CD4-positive, alpha-beta T cell (primary cell): ENCODE measurements around the gene CBLL1. TPM values are rescaled to one million over a fixed set of nuclear protein-coding genes. Genes with fewer than 3 reads are reported as not detected.

Experiments used
- ATAC-seq: fragments of 200-7000 bp; cut with Tn5 transposase; one replicate; pipeline ENCODE4 v1.10.0; 2022; ENCODE audit warnings: mild to moderate bottlenecking; ENCODE audit not compliant: poor library complexity
- CTCF ChIA-PET: fragments of 350-600 bp; sonication (Branson Sonifier 250); formaldehyde crosslinking; loops from one replicate; lab custom pipeline; 2021; ENCODE audit warnings: antibody characterized with exemption, inconsistent platforms; lab: Charles Lee
- POLR2A ChIA-PET: fragments of 350-600 bp; sonication (Branson Sonifier 250); formaldehyde crosslinking; loops from one replicate; lab custom pipeline; 2021; ENCODE audit warnings: antibody characterized with exemption, inconsistent platforms; lab: Charles Lee
- DNase-seq, 14 experiments: peaks; one replicate each; pipeline ENCODE4 v3.0.0-alpha.2; 2013 to 2020; ENCODE audit warnings: mixed read lengths in 2 of 14
- H3K27ac ChIP-seq, 2 donors: one replicate each; pipeline versions ENCODE4 v1.5.1 to v1.7.0; 2013; ENCODE audit warnings: low read length in 2 of 2, low read depth in 1 of 2, mild to moderate bottlenecking in 1 of 2
- H3K27me3 ChIP-seq, 2 experiments: 1 replicate in 1 of 2; 2 replicates in 1 of 2; pipeline versions ENCODE4 v1.6.1 to v1.7.0; 2013; ENCODE audit warnings: low read length in 2 of 2, control low read depth in 1 of 2, mild to moderate bottlenecking in 1 of 2, moderate library complexity in 1 of 2; ENCODE audit not compliant: insufficient read depth in 2 of 2, control insufficient read depth in 1 of 2
- H3K36me3 ChIP-seq: one replicate; pipeline ENCODE4 v1.6.1; 2013; ENCODE audit warnings: low read length, control low read depth; ENCODE audit not compliant: insufficient read depth
- H3K4me1 ChIP-seq: one replicate; pipeline ENCODE4 v1.6.1; 2013; ENCODE audit warnings: low read length, control low read depth; ENCODE audit not compliant: insufficient read depth
- H3K4me3 ChIP-seq: one replicate; pipeline ENCODE4 v1.5.1; 2013; ENCODE audit warnings: mild to moderate bottlenecking, low read length, moderate library complexity
- H3K9me3 ChIP-seq, 2 experiments: 1 replicate in 1 of 2; 2 replicates in 1 of 2; pipeline versions ENCODE4 v1.6.1 to v1.7.0; 2013; ENCODE audit warnings: low read length in 2 of 2, mild to moderate bottlenecking in 2 of 2, control low read depth in 1 of 2, moderate library complexity in 1 of 2; ENCODE audit not compliant: control insufficient read depth in 1 of 2, insufficient read depth in 1 of 2
- H3K27ac Mint-ChIP-seq: one replicate; pipeline ENCODE4 v1.8.0; 2020; ENCODE audit warnings: mixed read lengths
- H3K27me3 Mint-ChIP-seq: one replicate; pipeline ENCODE4 v1.8.0; 2021; ENCODE audit warnings: mixed read lengths
- H3K36me3 Mint-ChIP-seq: one replicate; pipeline ENCODE4 v1.8.0; 2021; ENCODE audit warnings: low read depth, mixed read lengths
- H3K4me1 Mint-ChIP-seq: one replicate; pipeline ENCODE4 v1.8.0; 2021; ENCODE audit warnings: low read depth, mixed read lengths
- H3K4me3 Mint-ChIP-seq: one replicate; pipeline ENCODE4 v1.8.0; 2020; ENCODE audit warnings: mild to moderate bottlenecking, mixed read lengths
- H3K9me3 Mint-ChIP-seq: one replicate; pipeline ENCODE4 v1.8.0; 2020; ENCODE audit warnings: mixed read lengths
- intact Hi-C, 2 experiments: fragments of 100-400 bp; cut with DNase I in 1 of 2; cut with micrococcal nuclease in 1 of 2; formaldehyde crosslinking; loops; one replicate each; pipeline versions ENCODE4 v1.15.1 to v1.9.0; 2023 to 2025; cut with DNase I, micrococcal nuclease
- total RNA-seq, 174 experiments: library from RNA in 2 of 174; stranded (reverse) in 2 of 174; gene quantifications; one replicate each; pipeline ENCODE4 v1.2.3 and lab custom pipeline; 2021 to 2026
- TF ChIP-seq, protein P1 (sequence below): fragments of 200-600 bp; IDR thresholded peaks from one replicate; pipeline ENCODE4 v1.8.0; 2022; ENCODE audit warnings: antibody characterized with exemption, mild to moderate bottlenecking

The CBLL1 gene
- total RNA-seq, 2 experiments from 2014 or later, result 77.8 to 80.2 TPM

GRCh38 chr7:107715531-107715930, 28.4 kb upstream of the CBLL1 start:
- Histone ChIP-seq H3K36me3 (no peaks in the 10 kb centered on the region), H3K9me3 (no peaks in the 10 kb centered on the region), H3K4me3 (no peak overlapping the region), H3K27me3 (no peaks in the 10 kb centered on the region), H3K4me1 (no peaks in the 10 kb centered on the region), H3K27ac (no peak overlapping the region)
- ChIA-PET CTCF (no interaction called here), POLR2A (no interaction called here)
- no peak for DNase-seq
- ATAC-seq, result no peak
- intact Hi-C loops, result no loop called here
- peaks cover 5% of the 10 kb centered on the region for H3K27me3 Mint-ChIP-seq
- no peaks in the 10 kb centered on the region for H3K36me3 Mint-ChIP-seq
- H3K4me1 Mint-ChIP-seq, result no peaks in the 10 kb centered on the region
- no peak overlapping the region for H3K4me3 Mint-ChIP-seq
- no peaks in the 10 kb centered on the region for H3K9me3 Mint-ChIP-seq
- H3K27ac Mint-ChIP-seq, result no peak overlapping the region
- TF ChIP-seq, protein P1, sequence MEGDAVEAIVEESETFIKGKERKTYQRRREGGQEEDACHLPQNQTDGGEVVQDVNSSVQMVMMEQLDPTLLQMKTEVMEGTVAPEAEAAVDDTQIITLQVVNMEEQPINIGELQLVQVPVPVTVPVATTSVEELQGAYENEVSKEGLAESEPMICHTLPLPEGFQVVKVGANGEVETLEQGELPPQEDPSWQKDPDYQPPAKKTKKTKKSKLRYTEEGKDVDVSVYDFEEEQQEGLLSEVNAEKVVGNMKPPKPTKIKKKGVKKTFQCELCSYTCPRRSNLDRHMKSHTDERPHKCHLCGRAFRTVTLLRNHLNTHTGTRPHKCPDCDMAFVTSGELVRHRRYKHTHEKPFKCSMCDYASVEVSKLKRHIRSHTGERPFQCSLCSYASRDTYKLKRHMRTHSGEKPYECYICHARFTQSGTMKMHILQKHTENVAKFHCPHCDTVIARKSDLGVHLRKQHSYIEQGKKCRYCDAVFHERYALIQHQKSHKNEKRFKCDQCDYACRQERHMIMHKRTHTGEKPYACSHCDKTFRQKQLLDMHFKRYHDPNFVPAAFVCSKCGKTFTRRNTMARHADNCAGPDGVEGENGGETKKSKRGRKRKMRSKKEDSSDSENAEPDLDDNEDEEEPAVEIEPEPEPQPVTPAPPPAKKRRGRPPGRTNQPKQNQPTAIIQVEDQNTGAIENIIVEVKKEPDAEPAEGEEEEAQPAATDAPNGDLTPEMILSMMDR, result no peak

- intact Hi-C loops, result no loop called here
- POLR2A ChIA-PET, result no interaction called here
Observed at GRCh38 chr7:107718456-107719193, 25.3 kb upstream of the CBLL1 start.

GRCh38 chr7:107721286-107721685, 22.7 kb upstream of the CBLL1 start:
- Histone ChIP-seq H3K4me3 (no peak overlapping the region), H3K4me1 (no peaks in the 10 kb centered on the region), H3K36me3 (no peaks in the 10 kb centered on the region), H3K27ac (no peak overlapping the region), H3K27me3 (no peaks in the 10 kb centered on the region), H3K9me3 (no peaks in the 10 kb centered on the region)
- CTCF ChIA-PET, result no interaction called here
- ATAC-seq (no peak), DNase-seq (no peak)
- H3K27me3 Mint-ChIP-seq, result no peaks in the 10 kb centered on the region
- no peaks in the 10 kb centered on the region for H3K9me3 Mint-ChIP-seq
- intact Hi-C loops, result loop anchor here (10.0 kb wide), 1 partner anchor 776 kb away; no protein-coding TSS in a partner anchor
- H3K36me3 Mint-ChIP-seq, result no peaks in the 10 kb centered on the region
- no peaks in the 10 kb centered on the region for H3K4me1 Mint-ChIP-seq
- POLR2A ChIA-PET, result no interaction called here
- TF ChIP-seq, protein P1, result no peak
- H3K4me3 Mint-ChIP-seq, result no peak overlapping the region
- H3K27ac Mint-ChIP-seq, result no peak overlapping the region

More at GRCh38 chr7:107718456-107719193, 25.3 kb upstream of the CBLL1 start:
- no peak for ATAC-seq
- H3K27me3 ChIP-seq, result no peaks in the 10 kb centered on the region
- no peak overlapping the region for H3K4me3 ChIP-seq
- no peaks in the 10 kb centered on the region for H3K36me3 Mint-ChIP-seq
- H3K4me1 Mint-ChIP-seq, result no peaks in the 10 kb centered on the region
- H3K27ac Mint-ChIP-seq, result no peak overlapping the region
- H3K9me3 ChIP-seq, result no peaks in the 10 kb centered on the region
- no peak for DNase-seq
- CTCF ChIA-PET, result no interaction called here
- TF ChIP-seq, protein P1, result no peak
- no peak overlapping the region for H3K4me3 Mint-ChIP-seq
- H3K36me3 ChIP-seq, result no peaks in the 10 kb centered on the region
- no peaks in the 10 kb centered on the region for H3K9me3 Mint-ChIP-seq
- no peaks in the 10 kb centered on the region for H3K27me3 Mint-ChIP-seq
- no peaks in the 10 kb centered on the region for H3K4me1 ChIP-seq
- H3K27ac ChIP-seq, result no peak overlapping the region
